HG02840 (cell line): Measurements from ENCODE around the gene CHRNE.
"Not testable (repeated sequence)": the region's sequence is repeated elsewhere in the genome, so short reads cannot be mapped to it uniquely, and the experiment has no call there.

Experiments
- ATAC-seq: cut with Tn5 transposase; IDR thresholded peaks from one replicate; pipeline ENCODE4 v1.9.1; 2021; ENCODE audit warnings: mild to moderate bottlenecking, moderate library complexity, moderate number of reproducible peaks; ENCODE audit not compliant: unreplicated experiment, low FRiP score

The CHRNE gene

DNA sequence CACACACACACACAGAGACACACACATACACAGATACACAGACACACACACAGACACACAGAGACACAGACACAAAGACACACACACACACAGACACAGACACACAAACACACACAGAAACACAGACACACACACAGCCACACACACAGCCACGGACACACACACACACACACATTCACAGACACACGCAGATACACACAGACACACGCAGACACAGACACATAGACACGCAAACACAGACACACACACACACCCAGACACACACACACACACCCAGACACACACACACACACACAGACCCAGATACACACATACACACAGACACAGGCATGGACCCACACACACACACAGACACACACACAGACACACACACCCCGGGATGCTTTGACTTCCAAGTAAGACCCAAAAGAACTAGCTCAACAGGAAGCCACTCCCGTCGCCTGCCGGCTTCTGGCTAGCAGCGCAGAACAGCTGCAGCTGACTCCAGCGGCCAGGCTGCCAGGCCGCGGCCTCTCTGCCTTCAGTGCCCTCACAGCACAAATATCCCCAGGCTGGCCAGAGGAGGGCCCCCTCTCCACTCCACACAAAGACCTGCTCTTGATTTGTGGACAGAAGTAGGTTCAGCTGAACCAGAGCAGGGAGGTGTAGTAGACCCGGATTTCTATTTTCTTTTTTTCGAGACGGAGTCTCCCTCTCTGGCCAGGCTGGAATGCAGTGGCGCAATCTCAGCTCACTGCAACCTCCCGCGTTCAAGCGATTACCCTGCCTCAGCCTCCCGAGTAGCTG is 6.0 kb upstream of the CHRNE start:
- no peak for ATAC-seq

DNA sequence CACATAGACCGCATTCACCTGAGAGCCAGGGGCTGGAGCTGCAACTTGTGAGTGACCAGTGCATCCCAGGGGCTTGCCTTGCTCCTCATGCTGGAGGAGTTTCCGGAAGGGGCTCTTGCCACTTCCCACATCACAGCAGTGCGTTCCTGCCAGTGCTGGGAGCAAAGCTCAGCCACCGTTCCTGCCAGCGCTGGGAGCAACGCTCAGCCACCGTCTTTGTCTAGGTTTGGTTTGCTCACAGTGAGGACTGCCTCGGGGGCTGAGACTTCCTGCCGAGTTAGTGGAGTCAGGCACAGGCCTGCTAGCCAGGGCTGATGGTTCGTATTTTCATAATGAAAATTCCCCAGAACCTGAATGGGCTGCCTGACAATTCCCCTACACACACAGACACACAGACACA is 5.4 kb upstream of the CHRNE start:
- no peak for ATAC-seq

GRCh38 chr17:4906642-4907041 is 3.7 kb upstream of the CHRNE start:
- ATAC-seq = not testable (repeated sequence)

DNA sequence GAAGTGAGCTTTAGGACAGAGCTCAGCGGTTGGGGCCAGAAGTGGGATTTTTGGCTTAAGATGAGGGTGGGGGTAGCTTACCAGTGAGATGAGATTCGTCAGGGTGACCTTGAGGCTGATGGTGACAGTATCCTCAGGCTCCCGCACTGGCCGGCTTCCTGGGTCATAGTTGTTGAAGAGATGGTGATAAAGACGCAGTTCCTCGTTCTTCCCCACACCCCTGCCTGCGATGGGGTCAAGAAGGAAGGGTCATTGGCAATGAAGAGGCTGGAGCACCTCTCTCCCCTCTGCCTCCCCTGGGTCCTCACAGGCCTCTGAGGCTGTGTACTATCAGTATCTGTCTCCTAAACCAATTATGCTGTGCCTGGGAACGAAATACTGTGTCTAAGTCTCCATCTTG is 358 bp downstream of the CHRNE start:
- no peak for ATAC-seq

- ATAC-seq = no peak
These were observed 1.1 kb downstream of the CHRNE start for GRCh38 chr17:4901648-4902344.

- no peak for ATAC-seq
These were observed 1.7 kb downstream of the CHRNE start for GRCh38 chr17:4901108-4901647.

DNA sequence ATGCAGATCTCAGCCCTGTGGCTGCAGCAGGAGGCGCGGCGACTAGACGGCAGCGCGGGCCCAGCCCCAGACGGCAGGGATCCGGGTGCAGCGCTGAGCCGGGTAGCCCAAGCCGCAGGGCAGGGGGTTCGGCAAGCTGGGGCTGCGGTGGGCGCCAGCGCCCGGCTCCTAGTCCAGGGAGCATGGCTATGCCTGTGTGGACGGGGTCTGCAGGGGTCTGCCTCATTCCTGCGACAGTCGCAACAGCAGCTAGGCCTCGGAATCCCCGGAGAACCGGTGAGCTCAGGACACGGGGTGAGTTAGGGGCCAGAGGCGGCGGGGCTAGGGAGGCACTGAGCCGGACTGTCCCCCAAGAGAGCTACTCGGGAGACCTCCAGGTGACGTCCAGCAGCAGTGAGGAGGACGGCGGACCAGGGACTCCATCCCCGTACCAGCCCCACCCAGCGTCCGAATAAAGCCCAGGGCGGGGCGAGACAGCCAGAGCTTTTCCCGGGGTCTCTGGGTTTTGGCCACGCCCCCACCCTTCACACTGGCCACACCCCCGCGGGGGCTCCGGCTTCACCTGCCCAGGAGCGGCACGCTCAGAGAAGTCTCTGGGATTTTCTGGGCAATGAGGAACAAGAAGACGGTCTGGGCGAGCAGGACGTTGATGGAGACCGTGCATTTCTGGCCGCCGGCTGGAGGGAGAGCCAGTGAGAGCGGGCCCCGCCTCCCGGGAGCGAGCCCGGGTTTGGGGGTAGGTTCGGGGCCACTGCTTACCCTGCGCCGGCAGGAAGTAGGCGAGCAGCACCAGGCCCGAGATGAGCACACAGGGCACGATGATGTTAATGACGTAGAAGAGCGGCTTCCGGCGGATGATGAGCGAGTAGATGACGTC is 2.4 kb downstream of the CHRNE start:
- no peak for ATAC-seq

DNA sequence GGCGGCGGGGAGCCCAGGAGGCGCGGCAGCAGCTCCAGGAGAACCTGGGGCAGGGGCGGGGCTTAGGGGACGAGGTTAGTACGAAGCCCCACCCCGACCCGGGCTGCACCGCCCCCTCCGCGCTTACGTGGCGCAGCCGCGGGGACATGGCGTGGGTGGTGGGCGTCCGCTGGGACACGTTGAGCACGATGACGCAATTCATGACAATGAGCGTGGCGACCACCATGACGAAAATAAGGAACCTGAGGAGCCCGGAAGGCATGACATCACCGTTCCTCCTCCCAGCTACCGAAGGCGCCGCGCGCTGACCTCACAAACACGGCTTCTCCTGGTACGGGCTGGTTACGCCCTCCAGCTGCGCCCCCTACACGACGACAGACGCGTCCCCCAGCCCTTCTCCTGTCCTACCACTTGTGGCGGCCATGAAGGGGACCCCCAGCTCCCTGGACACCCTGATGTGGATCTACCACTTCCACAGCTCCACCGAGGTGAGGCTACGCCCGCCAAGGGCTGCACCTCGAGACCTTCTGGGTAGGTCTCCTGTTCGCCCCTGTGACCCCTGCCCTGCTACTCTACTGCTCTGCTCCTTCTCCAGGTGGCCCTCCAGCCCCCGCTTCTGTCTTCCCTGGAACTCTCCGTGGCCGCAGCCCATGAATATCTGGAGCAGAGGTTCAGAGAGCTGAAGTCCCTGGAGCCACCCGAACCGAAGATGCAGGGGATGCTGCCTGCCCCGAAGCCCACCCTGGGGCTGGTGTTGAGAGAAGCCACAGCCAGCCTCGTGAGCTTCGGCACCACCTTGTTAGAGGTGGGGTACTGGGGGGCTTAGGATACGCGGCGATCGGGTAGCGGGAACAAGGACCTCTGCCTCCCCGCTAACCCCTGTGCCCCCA is 3.3 kb downstream of the CHRNE start, which contains the start of gene C17orf107:
TSS of gene C17orf107 (plus strand) at position 196 of the 890 bp plus-strand sequence. CDS start at position 423, 227 bp downstream.
- no peak for ATAC-seq

DNA sequence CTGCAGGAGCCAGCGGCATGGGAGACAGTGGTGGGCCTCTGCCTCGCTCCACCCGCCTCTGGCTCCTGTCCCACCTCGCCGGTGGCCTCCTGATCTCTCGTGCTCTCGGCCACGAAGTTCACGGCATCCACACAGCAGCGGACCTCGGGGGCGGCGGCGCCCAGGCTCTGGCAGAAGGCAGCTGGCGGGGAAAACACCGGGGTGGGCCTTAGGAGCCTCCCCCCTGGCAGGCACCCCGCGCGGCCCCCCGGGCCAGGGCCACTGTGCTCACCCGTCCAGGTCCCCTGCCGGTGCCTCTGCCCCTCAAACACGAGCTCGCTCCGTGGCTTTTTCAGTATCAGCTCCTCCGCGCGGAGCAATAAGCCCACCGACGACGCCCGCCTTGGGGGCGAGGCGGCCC is 4.0 kb downstream of the CHRNE start:
- ATAC-seq = no peak

DNA sequence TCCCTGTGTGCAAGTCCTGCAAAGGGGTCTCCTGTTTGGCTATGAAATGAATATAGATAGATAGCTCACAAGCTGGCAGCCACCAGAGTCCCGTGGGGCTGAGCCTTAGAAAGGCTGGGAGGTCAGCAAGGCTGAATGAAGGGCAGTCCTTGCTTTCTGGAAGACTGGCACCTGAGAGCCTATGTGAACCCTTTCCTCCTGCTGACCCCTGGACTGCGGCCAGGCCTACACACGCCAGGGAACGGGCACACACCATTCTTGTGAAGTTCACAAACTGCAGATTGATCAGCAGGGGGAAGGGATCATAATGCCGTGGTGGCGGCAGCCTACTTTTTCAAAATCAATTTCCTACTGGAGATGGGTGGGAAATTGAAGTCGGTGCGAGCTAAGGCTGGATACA is 4.5 kb downstream of the CHRNE start:
- ATAC-seq = no peak

GRCh38 chr17:4897785-4898184 is 5.1 kb downstream of the CHRNE start:
- ATAC-seq = no peak

DNA sequence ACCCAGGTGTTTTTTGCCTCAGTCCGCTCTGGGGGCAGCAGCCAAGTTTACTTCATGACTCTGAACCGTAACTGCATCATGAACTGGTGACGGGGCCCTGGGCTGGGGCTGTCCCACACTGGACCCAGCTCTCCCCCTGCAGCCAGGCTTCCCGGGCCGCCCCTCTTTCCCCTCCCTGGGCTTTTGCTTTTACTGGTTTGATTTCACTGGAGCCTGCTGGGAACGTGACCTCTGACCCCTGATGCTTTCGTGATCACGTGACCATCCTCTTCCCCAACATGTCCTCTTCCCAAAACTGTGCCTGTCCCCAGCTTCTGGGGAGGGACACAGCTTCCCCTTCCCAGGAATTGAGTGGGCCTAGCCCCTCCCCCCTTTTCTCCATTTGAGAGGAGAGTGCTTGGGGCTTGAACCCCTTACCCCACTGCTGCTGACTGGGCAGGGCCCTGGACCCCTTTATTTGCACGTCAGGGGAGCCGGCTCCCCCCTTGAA is 5.7 kb downstream of the CHRNE start:
- ATAC-seq = no peak

DNA sequence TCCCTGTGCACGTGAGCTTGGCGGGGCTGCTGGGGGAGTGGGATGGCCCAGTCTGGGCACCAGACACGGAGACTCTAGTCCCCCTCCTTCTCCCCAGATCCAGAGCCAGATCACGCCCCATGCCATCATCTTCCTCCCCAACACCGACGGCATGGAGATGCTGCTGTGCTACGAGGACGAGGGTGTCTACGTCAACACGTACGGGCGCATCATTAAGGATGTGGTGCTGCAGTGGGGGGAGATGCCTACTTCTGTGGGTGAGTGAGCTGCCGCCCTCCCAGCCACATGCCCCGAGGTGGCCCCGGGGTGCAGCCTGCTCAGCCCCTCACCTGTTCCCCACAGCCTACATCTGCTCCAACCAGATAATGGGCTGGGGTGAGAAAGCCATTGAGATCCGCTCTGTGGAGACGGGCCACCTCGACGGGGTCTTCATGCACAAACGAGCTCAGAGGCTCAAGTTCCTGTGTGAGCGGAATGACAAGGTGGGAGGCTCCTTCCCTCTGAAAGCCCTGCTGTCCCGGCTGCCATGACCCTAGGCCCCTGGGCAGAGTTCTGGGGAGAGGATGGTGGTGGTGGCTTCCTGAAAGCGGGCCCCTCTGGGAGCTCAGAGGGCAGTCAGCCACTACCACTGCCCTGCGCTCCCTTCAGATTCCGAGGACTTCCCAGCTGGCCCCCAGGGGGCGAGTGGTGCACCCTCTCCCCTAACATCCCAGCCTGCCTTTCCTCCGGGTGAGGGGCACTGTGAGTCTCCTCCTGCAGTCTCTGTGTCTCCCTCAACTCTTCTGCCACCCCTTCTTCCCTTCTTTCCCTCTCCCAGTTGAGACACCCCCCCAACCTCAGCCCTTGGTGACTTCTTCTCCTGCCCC is 6.3 kb downstream of the CHRNE start:
- no peak for ATAC-seq

DNA sequence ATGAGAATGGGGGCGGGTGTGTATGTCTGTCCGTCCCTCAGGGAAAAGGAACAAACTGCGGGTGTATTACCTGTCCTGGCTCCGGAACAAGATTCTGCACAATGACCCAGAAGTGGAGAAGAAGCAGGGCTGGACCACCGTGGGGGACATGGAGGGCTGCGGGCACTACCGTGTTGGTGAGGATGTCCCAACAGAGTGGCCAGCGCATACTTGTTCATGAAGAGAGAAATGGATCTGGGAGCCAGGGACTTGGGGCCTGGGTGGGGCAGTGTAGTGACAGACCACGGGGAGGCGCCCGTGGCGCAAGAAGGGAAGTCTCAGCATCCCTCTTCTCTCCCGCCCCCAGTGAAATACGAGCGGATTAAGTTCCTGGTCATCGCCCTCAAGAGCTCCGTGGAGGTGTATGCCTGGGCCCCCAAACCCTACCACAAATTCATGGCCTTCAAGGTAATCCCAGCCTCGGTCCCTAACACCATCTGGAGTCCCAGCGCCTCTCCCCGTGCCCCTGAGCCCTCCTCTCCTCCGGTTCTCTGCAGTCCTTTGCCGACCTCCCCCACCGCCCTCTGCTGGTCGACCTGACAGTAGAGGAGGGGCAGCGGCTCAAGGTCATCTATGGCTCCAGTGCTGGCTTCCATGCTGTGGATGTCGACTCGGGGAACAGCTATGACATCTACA is 7.1 kb downstream of the CHRNE start:
- ATAC-seq = no peak

DNA sequence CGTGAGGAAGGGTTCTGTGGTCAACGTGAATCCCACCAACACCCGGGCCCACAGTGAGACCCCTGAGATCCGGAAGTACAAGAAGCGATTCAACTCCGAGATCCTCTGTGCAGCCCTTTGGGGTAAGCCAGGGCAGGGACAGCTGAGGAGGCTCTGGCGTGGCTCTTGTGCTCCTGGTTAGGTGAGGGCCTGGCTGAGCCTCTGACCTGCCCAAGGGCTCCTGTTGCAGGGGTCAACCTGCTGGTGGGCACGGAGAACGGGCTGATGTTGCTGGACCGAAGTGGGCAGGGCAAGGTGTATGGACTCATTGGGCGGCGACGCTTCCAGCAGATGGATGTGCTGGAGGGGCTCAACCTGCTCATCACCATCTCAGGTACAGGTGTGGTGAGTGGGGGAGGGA is 7.8 kb downstream of the CHRNE start:
- ATAC-seq = no peak

DNA sequence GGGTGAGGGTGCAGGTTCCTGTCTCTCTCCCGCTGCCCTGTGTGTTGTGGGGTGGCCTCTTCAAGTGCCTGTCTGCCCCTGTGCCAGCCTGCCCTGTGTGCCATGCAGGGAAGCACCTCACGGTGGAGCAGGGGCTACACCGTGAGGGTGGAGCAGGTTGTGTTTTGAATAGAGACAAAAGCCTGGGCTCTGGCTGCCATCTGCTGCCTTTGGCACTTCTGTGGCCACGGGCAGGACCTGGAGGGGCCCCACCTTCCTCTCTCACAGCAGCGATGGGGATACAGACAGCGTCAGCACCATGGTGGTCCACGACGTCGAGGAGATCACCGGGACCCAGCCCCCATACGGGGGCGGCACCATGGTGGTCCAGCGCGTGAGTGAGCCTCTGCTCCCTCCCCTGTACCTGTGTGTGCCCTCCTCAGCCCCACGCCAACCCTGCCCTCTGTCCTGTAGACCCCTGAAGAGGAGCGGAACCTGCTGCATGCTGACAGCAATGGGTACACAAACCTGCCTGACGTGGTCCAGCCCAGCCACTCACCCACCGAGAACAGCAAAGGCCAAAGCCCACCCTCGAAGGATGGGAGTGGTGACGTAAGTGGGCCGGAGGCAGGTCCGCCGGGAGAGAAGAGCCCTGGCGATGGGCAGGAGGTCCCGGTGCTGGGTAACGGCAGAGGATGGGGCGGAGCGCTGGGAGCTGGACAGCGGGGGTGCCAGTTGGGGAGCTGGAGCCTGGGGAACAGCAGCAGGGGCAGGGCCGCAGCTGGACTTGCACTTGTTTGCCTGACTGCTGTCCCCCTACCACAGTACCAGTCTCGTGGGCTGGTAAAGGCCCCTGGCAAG is 9.0 kb downstream of the CHRNE start:
- ATAC-seq = no peak

DNA sequence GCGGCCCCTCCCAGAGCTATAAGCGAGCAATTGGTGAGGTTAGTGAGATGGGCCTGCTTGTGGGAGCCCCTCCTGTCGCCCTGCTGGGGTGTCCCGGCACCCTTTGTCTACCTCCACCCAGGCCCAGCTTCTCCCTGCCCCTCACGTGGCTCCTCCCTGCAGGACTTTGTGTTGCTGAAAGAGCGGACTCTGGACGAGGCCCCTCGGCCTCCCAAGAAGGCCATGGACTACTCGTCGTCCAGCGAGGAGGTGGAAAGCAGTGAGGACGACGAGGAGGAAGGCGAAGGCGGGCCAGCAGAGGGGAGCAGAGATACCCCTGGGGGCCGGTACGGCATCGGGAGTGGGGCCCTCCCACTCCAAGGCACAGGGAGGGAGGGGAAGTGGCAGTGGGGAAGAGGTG is 9.6 kb downstream of the CHRNE start:
- no peak for ATAC-seq
